ENCODE data around the gene MAZ.

MAZ gene

DNA sequence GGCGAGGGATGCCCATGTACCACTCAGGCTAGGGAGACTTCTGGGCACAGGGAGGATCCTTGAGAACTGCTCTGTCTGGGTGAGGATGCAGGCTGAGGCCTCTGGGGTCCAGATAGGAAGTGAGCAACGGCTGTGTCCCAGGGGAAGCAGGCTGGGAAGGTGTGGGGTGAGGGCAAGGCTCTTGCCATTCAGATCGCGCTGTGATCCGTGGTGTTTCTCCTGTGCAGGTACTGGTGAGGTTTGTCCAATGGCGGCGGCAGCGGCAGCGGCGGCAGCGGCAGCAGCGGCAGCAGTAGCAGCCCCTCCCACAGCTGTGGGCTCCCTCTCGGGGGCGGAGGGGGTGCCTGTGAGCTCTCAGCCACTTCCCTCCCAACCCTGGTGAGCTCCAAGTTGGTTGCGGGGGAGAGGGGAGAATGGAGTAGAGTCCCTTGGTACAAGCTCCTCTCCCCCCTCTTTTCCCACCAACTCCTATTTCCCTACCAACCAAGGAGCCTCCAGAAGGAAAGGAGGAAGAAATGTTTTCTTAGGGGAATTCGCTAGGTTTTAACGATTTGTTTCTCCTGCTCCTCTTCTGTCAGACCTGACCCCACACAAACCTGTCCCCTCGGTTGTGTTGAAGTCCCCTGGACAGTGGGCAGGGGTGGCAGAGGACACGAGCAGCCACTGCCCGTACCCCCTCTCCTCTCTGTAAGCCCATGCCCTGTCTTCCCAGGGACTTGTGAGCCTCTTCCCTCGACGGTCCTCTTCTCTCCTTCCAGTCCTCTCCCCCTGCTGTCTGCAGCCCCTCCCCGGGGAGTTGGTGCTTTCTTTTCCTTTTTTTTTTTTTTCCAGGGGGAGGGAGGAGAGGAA is 3.7 kb downstream of the MAZ start:
- DNase-seq = no peak

DNA sequence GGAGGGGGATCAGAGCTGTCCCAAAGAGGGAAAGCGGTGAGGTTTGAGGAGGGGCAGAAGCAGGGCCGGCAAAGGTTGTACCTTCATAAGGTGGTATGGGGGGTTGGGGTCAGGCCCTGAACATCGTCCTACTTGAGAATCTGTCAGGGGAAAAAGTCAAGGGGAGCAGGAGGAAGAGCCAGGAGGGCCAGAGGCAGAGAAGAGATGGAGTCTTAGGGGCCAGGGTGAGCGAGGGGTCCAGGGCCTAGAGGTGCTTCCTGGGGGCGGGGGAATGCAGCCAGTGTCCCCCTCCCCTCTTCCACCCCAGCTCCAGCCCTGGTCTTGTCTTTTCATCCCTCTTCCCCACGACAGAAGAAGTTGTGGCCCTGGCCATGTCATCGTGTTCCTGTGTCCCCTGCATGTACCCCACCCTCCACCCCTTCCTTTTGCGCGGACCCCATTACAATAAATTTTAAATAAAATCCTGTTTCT is 4.4 kb downstream of the MAZ start:
- no peak for DNase-seq

DNA sequence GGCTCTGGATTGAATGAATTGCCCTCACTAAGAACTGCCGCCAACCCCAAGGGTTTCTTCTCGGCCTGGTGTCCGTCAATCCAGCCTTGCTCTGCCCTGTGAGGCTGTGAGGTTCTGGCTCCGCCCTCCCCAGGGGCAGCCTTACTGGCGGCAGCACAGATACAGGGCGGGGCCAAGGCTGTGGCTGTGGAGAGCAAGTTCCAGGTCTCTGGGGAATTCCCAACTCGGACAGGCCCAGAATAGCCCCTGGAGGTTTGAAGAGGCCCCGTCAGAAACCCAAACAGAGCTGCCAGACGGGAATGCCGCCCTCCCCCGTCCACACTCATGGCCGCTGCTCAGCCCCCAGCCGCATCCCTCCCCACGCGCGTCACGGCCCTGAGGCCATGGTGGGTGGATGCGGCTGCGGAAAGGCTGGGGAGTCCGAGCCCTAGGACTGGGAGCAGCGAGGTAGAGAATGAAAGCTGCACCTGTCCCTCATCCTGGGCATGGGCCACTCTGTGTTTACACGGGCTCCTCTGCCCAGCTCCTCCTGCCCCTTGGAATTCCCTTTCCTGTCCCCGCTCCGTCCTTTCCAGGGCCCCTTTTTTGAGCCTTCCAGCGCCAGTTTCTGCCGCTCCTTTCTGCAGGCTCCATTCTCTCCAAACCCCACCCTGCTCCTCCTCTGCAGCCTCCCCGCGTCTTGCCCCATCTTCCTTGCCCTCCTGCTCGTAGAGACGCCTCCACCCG is 5.0 kb downstream of the MAZ start:
- DNase-seq = peak in 1 of 2 donors; percentile 52

DNA sequence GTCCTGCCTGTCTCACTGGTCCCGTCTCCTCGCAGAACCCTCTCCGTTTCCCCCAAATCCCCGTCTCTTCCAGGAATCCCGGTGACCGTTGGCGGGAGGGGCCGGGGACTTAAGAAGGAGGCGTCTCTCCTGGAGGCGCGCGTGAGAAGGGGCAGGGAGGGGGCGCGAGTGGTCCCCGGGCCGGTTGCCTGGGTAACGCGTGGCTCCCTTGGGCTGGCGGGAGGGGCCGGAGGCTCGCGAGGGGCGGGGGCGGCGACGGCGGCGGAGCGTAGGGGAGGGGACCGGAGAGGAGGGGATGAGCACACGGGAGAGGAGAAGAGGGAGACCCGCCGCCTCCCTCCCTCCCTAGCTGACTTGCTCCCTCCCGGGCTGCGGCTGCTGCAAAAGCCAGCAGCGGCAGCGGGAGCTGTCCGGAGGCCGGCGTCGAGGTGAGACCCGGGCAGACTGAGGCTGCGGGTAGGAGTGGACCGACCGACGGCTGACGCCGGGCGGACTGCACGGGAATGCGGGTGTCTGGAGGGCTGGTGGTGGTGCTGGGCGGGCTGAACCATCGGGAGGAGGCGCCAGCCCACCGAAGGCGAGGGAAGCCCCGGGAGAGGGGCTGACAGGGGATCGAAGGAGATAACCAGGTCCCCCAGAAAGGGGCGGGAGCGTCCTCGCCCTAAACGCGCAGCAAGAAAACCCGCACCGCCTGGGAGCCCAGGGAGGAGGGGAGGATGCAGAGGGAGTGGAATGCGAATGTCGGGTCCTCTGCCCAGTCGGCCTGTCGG is 5.8 kb downstream of the MAZ start, which contains the start of gene PRRT2:
TSS of gene PRRT2 (plus strand) at position 298 of the 770 bp plus-strand sequence. CDS start 862 bp downstream, outside the sequence.
- DNase-seq = no peak

DNA sequence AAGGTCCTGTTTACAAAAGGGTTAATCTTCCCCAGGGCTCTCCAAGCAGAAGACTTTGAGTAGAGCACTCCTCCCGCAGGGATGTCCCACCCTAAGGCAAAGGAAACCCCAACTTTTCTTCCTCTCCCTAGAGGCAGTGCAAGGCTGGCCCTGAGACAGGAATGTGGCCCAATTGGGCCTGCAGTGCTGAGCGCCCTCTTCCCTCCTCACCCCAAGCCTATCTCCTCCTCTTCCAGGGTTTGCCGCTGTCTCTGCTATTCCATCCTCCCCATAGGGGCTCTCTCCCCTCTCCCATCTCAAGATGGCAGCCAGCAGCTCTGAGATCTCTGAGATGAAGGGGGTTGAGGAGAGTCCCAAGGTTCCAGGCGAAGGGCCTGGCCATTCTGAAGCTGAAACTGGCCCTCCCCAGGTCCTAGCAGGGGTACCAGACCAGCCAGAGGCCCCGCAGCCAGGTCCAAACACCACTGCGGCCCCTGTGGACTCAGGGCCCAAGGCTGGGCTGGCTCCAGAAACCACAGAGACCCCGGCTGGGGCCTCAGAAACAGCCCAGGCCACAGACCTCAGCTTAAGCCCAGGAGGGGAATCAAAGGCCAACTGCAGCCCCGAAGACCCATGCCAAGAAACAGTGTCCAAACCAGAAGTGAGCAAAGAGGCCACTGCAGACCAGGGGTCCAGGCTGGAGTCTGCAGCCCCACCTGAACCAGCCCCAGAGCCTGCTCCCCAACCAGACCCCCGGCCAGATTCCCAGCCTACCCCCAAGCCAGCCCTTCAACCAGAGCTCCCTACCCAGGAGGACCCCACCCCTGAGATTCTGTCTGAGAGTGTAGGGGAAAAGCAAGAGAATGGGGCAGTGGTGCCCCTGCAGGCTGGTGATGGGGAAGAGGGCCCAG is 6.7 kb downstream of the MAZ start:
- DNase-seq = no peak

DNA sequence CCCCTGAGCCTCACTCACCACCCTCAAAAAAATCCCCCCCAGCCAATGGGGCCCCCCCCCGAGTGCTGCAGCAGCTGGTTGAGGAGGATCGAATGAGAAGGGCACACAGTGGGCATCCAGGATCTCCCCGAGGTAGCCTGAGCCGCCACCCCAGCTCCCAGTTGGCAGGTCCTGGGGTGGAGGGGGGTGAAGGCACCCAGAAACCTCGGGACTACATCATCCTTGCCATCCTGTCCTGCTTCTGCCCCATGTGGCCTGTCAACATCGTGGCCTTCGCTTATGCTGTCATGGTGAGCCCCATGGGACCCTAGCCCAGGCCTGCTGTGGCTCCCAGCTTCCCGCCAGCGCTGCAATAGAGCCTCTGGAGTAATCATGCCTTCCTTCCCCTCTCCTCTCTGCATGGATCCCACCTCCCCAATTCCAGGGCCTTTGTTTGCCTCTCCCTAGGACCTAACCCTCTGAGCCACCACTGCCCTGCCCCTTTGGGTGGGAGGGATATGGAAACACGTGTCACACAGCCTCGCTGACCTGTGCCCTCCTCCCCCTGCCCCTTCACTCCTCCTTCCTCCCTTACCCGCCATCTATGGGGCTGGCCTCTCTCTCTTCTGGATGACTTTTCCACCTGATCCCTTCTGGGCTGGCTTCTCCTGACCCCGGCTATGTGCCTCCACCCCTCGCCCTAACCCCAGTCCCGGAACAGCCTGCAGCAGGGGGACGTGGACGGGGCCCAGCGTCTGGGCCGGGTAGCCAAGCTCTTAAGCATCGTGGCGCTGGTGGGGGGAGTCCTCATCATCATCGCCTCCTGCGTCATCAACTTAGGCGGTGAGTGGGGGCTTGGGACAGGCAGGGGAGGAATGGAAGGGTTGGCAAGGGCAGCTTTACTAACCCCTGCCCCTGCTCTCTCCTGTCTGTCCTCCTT is 7.6 kb downstream of the MAZ start:
- DNase-seq = no peak

DNA sequence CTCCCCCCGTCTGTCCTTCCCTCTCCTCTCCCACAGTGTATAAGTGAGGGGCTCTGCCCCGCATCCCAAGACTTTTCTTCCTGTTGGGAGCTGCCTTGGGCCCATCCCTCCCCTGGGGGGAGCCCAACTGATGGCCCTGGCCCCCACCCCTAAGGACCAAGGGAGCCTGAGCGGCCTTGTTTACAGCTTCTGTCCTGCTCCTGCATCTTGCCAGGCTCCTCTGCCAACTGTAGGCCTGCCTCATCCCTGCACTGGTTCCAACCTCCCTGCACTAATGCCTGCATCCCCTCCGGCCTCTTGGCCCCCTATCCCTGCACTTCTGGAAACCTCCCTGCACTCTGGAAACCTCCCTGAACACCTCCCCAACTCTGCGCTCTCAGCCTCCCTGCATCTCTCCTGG is 8.3 kb downstream of the MAZ start:
- no peak for DNase-seq

DNA sequence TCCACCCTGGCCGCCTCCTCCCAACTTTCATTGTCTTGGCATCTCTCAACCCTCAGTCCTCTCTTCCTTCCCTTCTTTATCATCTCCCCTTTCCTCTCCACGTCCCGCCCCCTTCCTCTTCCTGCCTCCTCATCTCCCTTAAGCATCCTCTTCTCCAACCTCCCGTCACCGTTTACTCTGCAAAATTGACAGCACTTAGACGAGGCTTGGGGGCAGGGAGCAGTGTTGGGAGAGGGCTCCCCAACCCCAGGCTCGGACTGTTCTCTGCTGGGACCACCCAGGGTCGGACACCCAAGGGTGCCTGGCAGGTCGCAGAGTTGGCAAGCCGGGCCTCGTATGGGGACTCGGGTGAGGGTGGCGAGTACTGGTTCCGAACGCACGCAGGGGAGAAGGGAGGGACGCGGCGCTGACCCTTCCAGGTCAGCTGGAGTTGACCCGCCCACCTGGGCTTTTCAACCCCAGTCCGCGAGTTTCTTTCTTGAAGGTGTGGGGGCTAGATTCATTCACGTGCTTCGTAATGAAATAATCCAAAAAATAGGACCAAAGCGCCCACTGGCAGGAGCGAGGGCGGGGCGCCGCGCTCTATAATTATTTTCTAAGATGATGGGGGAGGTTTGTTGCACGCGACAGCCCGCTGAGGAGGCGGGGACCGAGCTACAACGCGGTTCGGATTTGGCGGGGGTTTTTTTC is 8.8 kb downstream of the MAZ start:
- no peak for DNase-seq

DNA sequence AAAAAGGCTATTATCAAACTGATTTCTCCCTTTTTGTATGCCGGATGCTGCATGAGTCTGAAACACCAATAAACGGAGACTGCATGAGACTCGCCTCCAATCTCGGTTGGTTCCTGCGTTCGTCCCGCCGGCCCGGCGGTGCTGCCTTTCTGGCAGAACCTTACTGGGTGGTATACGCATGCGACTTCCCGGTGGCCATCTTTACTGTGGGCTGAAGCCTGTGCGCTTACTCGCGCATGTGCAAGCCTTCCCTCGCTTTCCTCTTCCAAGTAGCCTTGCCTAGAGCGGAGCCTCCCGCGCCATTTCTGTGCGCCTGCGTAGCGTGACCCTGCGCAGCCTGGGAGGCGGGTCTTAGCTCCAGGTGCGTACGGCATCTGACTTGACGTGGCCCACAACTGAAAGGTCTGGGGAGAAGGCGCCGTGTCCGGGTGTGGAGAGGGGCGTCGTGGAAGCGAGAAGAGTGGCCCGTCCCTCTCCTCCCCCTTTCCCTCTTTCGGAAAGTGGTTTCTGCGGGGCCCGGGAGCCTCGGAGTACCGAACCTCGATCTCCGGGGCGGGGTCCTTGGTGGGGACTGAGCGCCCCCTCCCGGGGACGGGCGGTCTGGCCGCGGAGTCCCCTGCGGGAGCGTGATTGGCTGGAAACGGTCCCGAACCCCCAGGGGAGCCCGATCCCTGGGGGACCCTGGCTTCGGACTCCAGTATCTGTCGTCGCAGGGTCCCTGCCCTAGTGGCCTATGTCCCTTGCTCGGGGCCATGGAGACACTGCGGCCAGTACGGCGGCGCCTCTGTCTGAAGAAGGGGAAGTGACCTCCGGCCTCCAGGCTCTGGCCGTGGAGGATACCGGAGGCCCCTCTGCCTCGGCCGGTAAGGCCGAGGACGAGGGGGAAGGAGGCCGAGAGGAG is 9.7 kb downstream of the MAZ start, which contains the start of gene PAGR1:
TSS of gene PAGR1 (plus strand) at position 360 of the 901 bp plus-strand sequence. CDS start at position 734, 374 bp downstream.
- DNase-seq = peak; percentile 97 to 99

DNA sequence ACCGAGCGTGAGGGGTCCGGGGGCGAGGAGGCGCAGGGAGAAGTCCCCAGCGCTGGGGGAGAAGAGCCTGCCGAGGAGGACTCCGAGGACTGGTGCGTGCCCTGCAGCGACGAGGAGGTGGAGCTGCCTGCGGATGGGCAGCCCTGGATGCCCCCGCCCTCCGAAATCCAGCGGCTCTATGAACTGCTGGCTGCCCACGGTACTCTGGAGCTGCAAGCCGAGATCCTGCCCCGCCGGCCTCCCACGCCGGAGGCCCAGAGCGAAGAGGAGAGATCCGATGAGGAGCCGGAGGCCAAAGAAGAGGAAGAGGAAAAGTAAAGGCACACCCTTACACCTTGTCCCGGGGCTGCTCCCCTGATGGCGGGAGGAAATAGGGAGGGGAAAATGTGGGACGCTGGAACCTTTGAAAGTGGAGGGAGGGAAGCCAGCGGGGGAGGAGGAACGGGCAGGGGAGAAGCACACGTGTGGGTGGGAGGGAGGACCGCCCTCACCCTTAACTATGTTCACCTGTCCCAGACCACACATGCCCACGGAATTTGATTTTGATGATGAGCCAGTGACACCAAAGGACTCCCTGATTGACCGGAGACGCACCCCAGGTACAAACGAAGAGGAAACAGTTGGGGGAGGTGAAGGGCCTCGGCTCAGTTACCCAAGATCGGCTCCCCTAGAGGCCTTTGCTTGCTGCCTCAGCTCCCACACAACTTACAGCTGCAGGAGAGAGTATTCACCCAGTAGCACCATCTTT is 10.5 kb downstream of the MAZ start:
- no peak for DNase-seq

DNA sequence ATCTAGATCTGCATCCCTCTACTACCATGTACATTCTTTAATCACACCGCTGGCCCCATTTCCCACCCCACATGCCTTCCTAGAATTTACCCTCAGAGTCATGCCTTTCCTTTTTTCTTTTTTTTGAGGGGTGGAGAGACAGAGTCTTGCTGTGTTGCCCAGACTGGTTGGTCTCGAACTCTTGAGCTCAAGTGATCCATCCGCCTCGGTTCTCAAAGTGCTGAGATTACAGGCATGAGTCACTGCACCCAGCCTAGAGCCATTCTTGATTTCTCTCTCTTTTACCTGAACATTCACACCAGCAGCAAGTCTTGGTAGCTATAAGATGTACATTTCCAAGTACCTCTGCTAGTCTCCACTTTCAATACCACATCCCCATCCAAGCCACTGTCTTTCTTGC is 11.8 kb downstream of the MAZ start:
- DNase-seq = no peak

DNA sequence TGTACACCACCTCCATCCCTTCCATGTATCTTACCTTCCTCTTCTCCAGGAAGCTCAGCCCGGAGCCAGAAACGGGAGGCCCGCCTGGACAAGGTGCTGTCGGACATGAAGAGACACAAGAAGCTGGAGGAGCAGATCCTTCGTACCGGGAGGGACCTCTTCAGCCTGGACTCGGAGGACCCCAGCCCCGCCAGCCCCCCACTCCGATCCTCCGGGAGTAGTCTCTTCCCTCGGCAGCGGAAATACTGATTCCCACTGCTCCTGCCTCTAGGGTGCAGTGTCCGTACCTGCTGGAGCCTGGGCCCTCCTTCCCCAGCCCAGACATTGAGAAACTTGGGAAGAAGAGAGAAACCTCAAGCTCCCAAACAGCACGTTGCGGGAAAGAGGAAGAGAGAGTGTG is 13.2 kb downstream of the MAZ start:
- DNase-seq = no peak

DNA sequence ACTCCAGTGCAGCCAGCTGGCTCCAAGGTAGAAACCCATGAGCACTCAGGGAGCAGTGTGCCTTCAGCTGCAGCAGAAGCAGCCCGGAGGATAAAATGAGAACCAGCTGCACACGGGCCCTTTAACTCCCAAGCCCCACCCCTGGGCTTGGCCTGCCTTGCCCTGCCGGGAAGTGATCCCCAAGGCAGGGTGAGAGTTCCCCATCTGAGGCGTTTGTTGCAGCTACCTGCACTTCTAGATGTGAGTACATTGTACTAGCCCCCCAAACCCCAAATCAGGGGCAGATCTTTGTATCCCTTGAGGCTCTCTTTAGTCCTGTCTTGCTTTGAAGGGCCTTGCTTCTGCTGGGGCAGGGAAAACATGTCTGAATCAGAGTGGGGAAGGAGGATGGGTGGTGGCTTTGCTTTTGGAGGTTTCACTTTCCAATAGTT is 14.0 kb downstream of the MAZ start, which contains the start of gene MVP:
TSS of gene MVP (plus strand) at position 192 of the 431 bp plus-strand sequence. CDS start 10,088 bp downstream, outside the sequence.
- peak in 1 of 2 donors; percentile 42 for DNase-seq

DNA sequence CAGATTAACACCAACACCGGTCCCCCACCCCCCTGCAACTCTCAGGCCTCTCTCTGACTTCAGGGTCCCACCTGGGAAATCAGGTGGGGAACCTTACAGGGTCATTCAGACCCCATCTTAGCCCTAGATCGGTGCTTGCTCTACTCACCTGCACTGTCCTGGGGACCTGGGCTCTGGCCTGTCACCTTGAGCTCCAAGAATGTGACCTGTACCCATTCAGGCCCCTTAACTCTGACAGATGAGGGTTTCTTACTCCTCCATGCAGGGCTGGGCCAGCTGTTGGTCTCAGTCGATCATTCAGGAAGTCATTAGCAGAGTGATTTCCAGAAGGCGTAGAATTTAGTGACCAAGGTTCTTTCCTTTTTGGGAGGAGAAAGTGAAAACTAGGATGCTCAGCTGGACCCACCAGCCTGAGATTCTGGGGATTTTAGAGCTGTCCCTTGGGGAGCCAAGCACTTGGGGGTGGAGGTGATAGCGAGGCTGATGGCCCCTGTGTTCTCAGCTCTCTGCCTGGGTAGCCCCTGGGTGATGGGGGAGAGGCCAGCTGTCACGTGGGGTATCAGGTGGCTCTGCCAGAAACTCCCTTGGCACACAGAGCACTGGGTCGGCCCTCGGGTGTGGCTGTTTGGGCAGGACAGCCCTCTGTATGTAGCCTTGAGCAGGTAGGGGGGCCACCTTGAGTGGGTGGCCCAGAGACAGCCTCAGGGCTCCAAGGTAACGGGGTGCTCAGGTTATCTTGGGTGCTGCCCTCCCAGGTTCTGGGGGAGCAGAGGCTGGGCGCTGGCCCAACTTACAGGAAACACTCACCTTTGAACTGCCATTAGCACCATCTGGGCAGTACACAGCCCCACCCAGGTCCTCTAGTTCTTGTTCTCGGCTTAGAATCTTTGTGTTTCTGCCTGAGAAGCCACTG is 14.7 kb downstream of the MAZ start:
- DNase-seq = no peak

DNA sequence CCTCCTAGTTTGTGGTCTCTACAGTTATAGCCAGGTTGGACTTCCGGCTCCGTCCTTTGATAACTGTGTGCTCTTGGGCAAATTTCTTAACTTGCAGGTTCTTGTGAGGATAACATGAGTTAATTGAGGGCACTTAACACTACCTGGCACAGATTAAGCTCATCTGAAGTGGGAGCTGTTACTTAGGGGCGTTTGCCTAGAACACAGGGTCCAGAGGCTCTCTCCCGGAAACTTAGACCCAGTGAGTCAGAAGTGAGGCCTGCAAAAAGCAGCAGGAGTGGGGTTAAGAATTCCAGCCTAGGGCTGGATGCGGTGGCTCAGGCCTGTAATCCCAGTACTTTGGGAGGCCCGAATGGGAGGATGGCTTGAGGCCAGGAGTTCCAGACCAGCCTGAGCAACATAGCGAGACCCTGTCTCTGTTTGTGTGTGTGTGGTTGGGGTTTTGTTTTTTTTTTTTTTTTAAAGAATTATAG is 15.3 kb downstream of the MAZ start:
- no peak for DNase-seq

DNA sequence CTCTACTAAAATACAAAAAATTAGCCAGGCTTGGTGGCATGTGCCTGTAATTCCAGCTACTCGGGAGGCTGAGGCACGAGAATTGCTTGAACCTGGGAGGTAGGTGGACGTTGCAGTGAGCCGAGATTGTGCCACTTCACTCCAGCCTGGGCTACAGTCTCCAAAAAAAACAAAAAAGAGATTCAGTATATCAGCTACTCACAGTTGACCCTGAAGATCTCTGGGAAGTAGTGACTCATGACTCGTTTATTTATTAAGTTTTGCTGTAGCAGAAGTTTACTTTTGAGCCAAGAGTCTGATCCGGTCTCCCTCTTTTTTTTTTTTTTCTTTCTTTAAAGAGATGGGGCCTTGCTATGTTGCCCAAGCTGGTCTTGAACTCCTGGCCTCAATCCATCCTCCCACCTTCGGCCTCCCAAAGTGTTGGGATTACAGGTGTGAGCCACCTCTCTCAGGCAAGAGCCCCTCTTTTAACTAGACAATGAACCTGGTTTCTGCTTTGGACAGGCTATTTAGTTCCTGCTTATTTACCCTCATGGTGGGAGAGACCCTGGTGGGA is 18.3 kb downstream of the MAZ start:
- DNase-seq = no peak
